Measurements from ENCODE around the gene CUEDC1.

DNA sequence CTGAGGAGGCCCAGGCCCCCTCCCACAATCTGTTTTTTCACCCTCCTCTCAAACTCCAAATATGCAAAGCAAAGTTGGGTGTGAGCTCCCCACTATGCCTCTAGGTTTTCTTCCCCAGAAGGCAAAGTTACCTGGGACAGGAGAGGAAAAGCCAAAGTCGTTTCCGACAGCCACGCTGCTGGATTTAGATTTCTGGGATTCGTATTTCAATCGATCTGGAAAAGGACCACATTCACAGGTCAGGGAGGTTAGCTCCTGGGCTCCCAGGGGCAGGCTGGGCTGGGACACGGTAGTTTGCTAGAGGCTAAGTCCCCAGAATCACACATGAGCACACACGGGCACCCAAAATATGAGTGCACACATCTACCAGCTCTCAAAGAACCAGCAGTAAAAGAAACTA lies 84.1 kb downstream of the CUEDC1 start:
- TF ChIP-seq CTCF (IDR thresholded peaks at IDR 0.05) = no peak
- no peak for TF ChIP-seq POLR2A (IDR thresholded peaks at IDR 0.05)
